Stimulated activated CD4-positive, alpha-beta T cell treated with anti-CD3 and anti-CD28 coated beads, Interleukin-4, amount 100 ng/mL, for 4 hours (primary cell): ENCODE data around the gene GPR33.
"Not testable (repeated sequence)": the region's sequence is repeated elsewhere in the genome, so short reads cannot be mapped to it uniquely, and the experiment has no call there.

Experiments used
- DNase-seq, 2 experiments: peaks; one replicate each; pipeline ENCODE4 v3.0.0-alpha.2; 2020

The GPR33 gene, protein sequence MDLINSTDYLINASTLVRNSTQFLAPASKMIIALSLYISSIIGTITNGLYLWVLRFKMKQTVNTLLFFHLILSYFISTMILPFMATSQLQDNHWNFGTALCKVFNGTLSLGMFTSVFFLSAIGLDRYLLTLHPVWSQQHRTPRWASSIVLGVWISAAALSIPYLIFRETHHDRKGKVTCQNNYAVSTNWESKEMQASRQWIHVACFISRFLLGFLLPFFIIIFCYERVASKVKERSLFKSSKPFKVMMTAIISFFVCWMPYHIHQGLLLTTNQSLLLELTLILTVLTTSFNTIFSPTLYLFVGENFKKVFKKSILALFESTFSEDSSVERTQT

DNA sequence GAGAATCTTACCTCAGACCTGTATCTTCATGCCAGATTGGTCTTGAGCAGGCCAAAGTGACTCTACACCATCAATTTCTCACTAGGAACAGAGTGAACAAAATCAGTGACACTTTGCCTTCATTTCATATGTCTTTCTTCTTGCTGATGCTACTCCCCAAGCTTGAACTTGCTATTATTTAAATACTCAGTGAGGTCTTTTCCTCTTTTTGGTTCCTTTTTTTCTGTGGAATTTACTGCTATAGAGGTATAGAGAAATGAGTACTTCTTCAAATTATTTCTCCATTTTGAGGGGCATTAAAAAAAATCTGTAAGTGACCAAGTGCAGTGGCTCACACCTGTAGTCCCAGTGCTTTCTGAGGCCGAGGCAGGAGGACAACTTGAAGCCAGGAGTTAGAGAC lies at the start of gene GPR33:
Gene GPR33, minus strand, starts transcription at position 154 of the 400 bp plus-strand sequence. CDS start 4,074 bp downstream, outside the sequence.
- no peak for DNase-seq

DNA sequence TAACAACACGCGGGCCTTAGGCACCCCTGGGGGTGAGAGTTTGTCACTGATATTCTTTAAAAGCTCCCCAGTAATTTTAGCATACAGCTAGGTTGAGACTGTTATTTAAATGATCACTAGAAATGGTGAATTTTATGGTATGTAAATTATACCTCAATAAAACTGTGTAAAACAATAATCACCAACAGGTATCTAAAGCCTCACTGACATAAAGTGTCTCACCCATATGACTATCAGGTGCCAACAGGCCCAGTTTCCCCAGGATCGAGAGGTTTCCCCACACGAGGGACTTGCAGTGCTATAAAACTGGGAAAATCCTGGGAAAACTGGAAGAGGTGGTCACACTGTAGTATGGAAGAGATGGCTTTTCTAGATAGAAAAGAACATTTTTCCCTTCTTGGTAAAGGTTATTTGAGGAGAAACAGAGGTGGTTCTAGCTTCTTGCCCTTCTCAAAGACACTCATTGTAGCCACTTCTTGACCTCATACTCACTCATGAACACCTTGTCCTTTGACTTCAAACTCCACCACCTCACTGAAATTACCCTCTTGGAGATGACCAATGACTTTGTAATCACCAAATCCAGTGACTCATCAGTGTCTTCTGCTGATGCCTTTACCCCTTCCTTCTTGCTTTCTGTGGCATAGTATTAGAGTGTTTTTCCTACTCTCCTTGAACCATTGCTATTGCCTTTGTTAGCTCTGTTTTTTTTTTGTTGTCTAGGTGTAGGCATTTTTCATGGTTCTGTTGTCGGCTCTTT lies 48.5 kb upstream of the GPR33 start:
- DNase-seq: no peak

DNA sequence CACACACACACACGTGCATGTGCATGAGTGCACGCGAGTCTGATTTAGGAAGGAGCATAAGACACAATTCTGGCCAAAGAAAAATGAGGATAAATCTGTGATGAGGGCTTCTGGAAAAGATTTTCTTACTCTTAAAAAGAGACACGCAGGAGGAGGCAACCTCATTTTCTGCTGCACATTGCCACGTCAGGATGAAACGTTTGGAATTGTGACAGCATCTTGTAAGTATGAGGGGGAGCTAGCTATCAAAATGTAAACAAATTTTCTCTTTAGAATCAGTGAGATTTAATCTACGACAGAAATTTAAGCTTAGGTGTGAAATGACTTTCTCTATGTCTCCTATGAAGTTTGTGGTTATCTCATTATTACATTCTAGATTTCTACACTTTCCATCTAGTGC lies 42.3 kb upstream of the GPR33 start:
- DNase-seq: no peak

DNA sequence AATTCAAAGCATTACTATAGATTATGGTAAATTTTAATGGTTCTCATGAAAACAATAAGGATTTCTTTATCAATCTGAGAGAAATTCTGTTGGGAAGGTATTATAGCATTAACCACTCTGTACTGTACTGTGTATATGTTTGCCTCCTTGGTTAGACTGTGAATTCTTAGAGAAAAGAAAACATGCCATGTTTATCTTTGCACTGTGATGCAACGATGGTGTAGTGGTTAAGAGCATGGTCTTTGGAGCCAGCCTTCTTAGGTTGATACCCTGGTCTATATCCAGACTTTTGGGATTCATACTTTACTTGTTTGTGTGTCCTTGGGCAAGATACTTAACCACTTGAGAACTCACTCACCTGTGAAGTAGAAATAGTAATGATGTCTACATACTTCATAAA lies 41.2 kb upstream of the GPR33 start:
- no peak for DNase-seq

DNA sequence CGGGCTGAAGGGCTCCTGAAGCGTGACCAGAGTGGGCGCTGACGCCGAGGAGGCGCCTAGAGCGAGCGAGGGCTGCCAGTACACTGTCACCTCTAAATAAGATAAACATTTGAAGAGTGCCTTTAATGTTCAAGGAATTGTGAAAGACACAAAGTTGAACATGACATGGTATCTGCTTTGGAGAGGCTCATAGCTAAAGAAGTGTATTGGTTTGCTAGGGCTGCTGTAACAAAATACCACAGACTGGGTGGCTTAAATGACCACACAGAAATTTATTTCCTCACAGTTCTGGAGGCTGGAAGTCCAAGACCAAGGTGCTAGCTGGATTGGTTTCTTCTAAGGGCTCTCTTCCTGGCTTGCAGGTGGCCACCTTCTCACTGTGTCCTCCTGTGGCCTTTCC lies 39.7 kb upstream of the GPR33 start:
- DNase-seq: no peak

DNA sequence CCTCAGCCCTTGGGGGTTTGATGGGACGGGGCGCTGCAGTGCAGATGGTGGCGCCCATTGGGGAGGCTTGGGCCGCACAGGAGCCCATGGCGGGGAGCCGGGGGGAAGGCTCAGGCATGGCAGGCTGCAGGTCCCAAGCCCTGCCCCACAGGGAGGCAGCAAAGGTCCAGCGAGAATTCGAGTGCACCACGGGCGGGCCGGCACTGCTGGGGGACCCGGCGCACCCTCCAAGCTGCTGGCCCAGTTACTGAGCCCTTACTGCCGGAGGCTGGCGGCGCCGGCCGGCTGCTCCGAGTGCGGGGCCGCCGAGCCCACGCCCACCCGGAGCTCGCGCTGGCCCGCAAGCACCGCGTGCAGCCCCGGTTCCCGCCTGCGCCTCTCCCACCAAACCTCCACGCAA lies 39.2 kb upstream of the GPR33 start:
- DNase-seq: no peak

DNA sequence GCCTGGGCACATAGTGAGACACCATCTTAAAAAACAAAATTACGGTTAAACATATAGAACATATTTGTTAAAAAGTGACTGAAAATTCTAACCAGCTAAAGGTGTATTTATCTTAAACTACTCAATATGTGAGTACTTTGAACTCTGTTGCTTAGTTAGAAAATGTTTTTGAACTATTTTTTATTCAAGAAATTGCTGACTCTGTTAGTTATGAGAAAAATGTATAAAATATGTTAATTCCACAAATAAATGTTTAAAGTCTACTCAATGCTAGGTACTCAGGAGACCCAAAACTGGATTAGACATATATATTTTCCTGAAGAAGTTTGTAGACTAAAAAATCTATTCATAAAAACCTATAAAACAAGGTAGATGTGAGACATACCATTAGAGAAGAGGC lies 23.0 kb upstream of the GPR33 start:
- DNase-seq: no peak

DNA sequence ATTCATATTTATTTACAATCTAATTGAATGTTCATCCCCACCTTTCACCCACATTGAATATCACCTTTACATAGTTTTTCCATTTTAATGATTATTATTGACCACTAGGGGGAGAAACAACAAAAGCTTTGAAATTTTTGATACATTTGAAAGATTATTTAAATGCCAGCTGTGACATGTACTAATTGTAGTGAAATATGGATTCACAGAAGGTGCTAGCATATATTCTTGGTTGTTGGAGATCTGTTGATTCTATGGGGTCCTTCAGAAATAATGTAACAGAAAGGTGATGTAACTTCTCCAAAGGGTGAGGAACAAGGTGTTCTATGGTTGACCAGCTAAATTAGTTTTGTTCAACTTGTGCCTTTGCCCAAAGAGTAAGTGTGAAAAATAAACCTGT lies 22.4 kb upstream of the GPR33 start:
- DNase-seq: no peak

DNA sequence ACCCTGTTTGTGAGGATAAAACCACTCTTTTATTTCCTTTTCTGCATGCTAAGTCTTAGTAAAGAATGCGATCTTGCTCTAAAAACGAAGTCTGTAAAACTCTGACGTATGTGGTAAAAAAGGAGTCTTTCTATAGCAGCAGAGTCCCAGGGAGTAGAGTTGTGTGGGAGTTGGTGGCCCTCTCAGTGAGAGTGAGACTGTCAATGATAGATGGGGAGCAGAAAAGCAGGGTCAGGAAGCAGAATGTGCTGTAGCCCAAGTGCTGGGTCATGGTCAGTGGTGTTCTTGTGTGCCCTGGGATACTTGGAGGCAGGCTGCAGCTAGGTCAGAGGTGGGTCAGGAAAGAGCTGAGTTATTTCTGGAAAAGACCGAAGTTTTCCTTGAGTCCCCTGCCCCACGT lies 20.3 kb upstream of the GPR33 start:
- no peak for DNase-seq

DNA sequence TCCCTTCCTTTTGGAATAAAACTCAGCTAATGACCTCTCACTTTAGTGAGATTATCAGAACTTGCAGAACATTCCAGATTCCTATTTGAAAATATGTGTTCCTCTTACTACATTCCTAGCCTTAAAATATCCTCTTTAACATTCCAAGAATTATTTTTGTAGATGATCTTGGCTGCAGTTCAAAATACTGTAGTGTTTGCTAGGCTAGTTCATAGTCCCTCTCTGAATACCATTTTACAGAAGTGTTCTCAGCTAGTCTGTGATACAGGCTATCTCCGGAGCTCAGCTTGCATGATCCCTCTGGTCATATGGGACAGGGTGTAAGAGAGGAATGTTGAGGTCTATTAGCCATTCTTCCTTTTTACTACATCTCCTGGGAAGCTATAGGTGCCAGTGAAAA lies 17.6 kb upstream of the GPR33 start:
- DNase-seq: no peak

DNA sequence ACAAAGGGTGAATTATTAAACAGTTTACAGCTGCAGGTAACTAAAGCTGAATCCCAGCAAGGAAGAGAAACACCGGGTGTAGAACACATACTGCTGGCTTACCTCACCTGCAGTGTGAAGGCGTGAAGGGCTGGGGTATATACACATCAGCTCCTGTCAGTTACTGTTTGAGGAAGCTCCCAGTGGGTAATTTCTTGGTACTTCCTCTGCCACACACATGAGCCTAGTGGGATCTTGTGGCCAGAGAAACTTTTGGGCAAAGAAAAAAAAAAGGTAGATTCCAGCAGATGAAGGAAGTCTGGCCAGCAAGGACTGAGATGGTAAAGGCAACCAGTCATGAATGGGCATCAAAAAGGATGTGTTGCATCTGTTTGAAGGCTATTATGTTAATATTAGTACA lies 14.0 kb upstream of the GPR33 start:
- no peak for DNase-seq

DNA sequence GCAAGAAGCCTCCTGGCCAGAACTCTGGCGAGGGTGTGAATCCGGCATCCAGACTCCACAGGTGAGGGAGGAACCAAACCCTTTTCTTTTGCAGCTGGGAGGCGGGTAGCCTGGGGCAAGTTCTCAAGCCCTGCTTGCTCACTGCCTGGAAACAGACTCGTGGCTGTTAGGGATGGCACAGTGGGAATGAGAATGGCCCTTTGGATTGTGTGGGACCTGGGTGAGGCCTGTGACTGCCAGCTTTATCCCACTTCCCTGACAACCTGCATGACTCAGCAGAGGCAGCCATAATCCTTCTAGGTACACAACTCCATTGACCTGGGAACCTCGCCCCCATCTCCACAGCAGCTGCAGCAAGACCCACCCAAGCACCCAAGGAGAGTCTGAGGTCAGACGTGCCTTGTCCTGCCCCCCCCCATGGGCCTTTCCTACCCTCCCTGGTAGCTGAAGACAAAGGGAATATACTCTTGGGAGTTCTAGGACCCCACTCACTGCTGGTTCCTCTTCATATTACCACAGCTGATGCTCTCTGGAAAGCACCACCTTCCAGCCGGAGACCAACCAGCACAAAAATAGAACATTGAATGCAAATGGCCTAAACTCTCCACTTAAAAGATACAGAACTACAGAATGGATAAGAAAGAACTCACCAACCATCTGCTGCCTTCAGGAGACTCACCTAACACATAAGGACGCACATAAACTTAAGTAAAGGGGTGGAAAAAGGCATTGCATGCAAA lies 5.1 kb upstream of the GPR33 start:
- no peak for DNase-seq

DNA sequence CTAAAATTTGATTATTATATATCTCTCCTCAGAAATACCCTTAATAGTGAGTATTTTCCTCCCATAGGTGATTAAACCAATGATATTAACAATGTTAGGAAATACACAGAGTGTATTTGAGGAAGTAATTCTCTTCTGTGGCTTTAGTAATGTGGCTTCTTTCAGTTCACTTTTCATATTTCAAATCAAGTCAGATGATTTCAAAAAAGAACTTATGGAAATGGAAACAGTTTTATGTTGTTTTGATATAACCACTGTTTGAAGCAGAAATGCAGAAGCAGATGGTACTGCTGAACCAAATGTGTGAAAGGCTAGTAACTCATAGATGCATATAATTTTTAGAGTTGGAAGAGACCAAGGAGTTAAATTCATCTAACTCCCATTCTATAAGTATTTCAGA lies 1.9 kb upstream of the GPR33 start:
- no peak for DNase-seq

DNA sequence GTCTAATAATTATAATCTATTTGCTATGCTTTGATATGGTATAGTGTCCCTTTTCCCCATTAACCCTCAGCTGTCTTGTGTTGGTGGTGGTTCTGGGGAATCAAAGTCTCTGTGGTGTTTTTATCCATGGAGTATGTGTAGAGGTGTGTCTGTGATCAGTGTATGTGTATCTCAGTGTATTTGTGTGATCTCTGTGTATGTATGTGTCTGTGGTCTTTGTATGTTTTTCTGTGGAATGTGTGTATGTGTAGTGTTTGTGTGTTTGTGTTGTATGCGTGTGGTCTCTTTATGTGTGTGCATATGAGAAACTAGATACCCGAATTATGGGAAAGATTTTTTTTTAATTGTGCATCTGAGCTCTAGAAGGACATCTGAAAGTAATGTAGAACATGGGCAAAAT lies 1.1 kb downstream of the GPR33 start:
- no peak for DNase-seq

DNA sequence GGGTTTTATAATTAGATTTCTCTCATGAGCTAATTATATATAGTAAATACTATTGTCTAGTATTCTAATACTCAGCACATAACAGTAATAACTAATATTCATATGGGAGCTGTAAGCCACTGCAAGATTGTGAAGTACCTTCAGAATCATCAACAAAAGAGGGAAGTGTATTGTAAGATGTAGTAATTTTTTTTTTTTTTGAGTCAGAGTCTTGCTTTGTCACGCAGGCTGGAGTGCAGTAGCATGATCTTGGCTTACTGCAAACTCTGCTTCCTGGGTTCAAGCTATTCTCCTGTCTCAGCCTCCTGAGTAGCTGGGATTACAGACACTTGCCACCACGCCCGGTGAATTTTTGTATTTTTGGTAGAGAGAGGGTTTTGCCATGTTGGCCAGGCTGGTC lies 3.1 kb downstream of the GPR33 start:
- no peak for DNase-seq

DNA sequence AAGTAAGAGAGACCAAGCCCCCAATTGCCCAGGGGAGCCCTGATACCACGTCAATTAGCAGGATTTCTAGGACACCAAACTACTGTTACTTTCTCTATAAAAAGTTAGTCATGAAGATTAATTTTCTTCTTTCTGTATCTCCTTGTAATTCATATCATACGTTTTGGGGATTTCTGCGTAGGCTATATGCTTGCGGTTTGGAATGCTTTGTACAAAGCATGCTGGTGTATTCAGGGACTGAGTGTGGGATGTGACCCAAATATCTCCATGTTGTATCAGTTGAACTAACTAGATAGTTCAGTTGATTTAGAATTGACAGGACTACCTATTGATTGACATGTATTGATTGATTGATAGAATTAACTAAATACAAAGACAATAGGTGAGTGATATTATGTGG lies 7.7 kb downstream of the GPR33 start:
- DNase-seq: no peak

DNA sequence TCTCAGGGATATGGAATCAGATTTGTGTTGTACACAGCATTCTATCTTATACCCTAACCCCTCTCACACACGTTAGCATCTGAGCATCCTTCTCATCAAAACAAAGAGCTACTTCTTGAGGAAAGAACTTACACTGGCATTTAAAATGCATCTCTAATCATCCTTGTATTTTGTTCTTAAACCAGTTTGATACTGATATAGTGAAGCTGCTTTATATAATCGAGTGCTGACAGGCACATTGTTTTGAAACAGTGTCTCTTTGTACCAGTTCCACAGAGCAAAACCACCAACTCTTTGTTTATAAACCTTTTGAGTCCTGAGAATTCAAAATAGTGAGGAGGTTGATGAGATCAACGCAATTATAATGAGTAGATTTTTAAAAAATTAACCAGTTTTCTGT lies 8.8 kb downstream of the GPR33 start:
- DNase-seq: no peak

DNA sequence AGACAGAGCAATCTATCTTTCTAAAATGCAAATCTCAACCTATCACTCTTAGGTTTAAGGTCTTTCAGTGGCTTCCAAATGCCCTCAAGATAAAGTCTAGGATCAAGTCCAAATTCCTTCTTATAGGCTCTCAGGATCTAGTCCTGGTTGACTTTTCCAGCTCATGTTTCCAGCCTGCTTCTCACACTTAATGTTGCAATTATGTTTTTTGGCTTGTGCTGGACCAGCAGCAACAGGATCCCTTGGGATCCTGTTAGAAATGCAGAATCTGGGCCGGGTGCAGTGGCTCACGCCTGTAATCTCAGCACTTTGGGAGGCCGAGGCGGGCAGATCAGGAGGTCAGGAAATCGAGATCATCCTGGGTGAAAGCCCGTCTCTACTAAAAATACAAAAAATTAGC lies 10.6 kb downstream of the GPR33 start:
- no peak for DNase-seq

DNA sequence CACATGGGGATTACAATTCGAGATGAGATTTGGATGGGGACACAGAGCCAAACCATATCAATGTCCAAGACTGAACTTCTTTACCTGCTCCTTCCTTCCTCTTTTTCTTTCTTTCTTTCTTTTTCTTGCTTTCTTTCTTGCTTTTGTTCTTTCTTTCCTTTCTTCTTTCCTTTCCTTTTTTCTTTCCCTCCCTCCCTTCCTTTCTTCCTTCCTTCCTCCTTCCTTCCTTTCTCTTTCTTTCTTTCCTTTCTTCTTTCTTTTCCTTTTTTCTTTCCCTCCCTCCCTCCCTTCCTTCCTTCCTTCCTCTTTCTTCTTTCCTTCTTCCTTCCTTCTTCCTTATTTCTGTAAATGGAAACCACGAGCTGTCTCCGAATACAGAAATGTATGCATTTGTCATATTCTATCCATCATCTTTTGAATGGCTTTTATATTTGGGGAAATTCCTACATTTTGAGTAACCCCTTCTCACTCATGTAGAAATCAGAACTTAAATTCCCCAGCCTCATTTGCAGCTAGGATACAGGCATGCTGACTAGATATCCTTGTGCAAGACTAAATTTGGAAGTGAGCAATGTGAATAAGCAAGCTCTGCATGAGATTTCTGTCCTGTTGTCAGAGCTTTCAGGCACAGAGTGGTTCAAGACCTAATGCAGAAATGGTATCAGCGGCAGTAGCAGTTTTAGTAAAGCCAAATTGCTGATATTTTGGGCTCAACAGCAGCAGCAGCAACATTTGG lies 11.5 kb downstream of the GPR33 start:
- no peak for DNase-seq

DNA sequence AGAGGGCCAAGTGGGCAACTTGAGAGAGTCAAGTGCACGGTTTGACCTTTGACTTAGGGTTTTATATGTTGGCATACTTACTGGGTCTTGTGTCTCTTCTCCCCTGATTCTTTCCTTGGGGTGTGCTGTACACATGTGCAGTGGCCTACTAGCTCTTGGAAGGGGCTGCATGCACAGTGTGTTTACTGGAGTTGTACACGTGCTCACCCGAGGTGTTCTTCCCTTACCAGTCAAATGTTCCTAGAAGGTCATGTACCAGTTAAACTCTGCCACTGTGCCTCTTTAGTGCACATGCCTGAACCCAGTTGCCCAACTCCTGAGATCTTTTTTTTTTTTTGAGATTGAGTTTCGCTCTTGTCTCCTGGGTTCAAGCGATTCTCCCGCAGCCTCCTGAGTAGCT lies 21.3 kb downstream of the GPR33 start:
- DNase-seq: no peak

DNA sequence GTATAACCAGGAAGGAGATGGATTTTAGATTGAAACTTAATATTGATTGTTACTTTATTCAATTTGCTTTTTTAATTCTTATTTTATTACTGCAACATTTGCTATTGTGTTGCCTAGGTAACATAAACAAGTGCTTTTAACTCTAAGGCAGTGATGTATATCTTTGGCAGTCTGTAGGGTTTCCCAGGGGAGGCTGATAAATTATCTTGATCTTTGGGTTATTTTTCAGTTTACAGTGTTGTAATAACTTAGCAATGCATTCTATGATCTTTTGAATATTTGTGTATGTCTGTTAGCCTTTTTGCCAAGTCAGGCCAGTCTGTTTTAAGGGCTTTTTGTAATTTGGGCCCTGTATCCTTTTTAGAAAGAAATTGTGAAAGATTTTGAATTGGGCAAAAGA lies 22.7 kb downstream of the GPR33 start:
- DNase-seq: no peak

DNA sequence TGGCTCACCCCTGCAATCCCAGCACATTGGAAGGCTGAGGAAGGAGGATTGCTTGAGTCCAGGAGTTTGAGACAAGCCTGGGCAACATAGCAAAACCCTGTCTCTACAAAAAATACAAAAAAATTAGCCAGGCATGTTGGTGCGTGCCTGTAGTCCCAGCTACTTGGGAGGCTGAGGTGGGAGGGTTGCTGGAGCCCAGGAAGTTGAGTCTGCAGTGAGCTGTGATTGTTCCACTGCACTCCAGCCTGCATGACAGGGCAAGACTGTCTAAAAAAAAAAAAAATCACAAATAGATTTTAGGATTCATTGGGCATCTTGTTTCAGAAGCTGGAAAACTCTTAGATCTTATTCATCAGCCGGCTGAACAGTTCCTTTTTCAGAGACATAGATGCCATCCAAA lies 25.4 kb downstream of the GPR33 start:
- DNase-seq: not testable (repeated sequence)

DNA sequence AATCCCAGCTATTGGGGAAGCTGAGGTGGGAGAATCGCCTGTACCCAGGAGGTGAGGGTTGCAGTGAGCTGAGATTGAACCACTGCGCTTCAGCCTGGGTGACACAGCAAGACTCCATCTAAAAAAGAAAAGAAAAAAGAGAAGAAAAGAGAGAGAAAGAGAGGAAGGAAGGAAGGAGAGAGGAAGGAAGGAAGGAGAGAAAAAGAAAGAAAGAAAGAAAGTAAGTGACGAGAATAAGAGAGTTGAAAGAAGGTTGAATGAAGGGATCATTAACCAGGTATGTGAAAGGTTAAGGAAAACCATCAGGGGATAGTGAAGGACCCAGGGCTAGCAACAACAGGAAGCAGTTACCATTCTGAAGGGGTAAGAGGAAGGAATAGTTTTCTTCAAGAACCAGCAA lies 26.3 kb downstream of the GPR33 start:
- no peak for DNase-seq
